Mesenchymal stem cell (in vitro differentiated cells and primary cell): ENCODE measurements around the gene FBXL7.

Experiments used
- DNase-seq: peaks from one replicate; pipeline ENCODE4 v3.0.0-alpha.2; 2013
- H2AFZ ChIP-seq: one replicate; pipeline ENCODE4 v1.6.1; 2013; ENCODE audit warnings: low read depth, mild to moderate bottlenecking, control low read depth, inconsistent platforms, low read length, moderate library complexity
- H2AK5ac ChIP-seq: 2 replicates; pipeline ENCODE4 v1.6.1; 2013; ENCODE audit warnings: low read length, moderate library complexity, mild to moderate bottlenecking, inconsistent platforms; ENCODE audit not compliant: severe bottlenecking
- H2BK120ac ChIP-seq: one replicate; pipeline ENCODE4 v1.6.1; 2013; ENCODE audit warnings: low read depth, mild to moderate bottlenecking, inconsistent platforms, low read length, moderate library complexity
- H2BK12ac ChIP-seq, 2 experiments: one replicate each; pipeline ENCODE4 v1.6.1; 2013; ENCODE audit warnings: inconsistent platforms in 2 of 2, low read length in 2 of 2, mild to moderate bottlenecking in 2 of 2, moderate library complexity in 2 of 2, control low read depth in 1 of 2
- H2BK15ac ChIP-seq: one replicate; pipeline ENCODE4 v1.6.1; 2013; ENCODE audit warnings: mild to moderate bottlenecking, low read depth, inconsistent platforms; ENCODE audit not compliant: poor library complexity, severe bottlenecking
- H2BK5ac ChIP-seq: 2 replicates; pipeline ENCODE4 v1.6.1; 2013; ENCODE audit warnings: low read depth, mild to moderate bottlenecking, low read length, control low read depth, inconsistent platforms; ENCODE audit not compliant: poor library complexity, severe bottlenecking
- H3K14ac ChIP-seq, 2 experiments: one replicate each; pipeline ENCODE4 v1.6.1; 2013; ENCODE audit warnings: inconsistent platforms in 2 of 2, low read length in 2 of 2, control low read depth in 1 of 2, mild to moderate bottlenecking in 1 of 2, moderate library complexity in 1 of 2
- H3K18ac ChIP-seq, 2 experiments: one replicate each; pipeline ENCODE4 v1.6.1; 2013; ENCODE audit warnings: inconsistent platforms in 2 of 2, low read length in 2 of 2, control low read depth in 1 of 2, low read depth in 1 of 2, mild to moderate bottlenecking in 1 of 2
- H3K23ac ChIP-seq, 2 experiments: one replicate each; pipeline ENCODE4 v1.6.1; 2013; ENCODE audit warnings: inconsistent platforms in 2 of 2, low read length in 2 of 2, mild to moderate bottlenecking in 2 of 2, moderate library complexity in 2 of 2, control low read depth in 1 of 2
- H3K27ac ChIP-seq: 2 replicates; pipeline ENCODE4 v1.5.1; 2013; ENCODE audit warnings: mild to moderate bottlenecking, moderate library complexity, low read length, control low read depth, inconsistent platforms; ENCODE audit not compliant: poor library complexity, severe bottlenecking
- H3K27me3 ChIP-seq, 2 experiments: 2 replicates each; pipeline versions ENCODE4 v1.6.1 to v1.7.0; 2013; ENCODE audit warnings: low read length in 2 of 2, mild to moderate bottlenecking in 2 of 2, moderate library complexity in 2 of 2, control low read depth in 1 of 2, inconsistent platforms in 1 of 2; ENCODE audit not compliant: control insufficient read depth in 1 of 2, insufficient read depth in 1 of 2
- H3K36me3 ChIP-seq, 2 experiments: 2 replicates each; pipeline versions ENCODE4 v1.6.1 to v1.7.0; 2013; ENCODE audit warnings: low read length in 2 of 2, control low read depth in 1 of 2, inconsistent platforms in 1 of 2, low read depth in 1 of 2, mild to moderate bottlenecking in 1 of 2; ENCODE audit not compliant: insufficient read depth in 2 of 2, control insufficient read depth in 1 of 2
- H3K4ac ChIP-seq, 2 experiments: one replicate each; pipeline ENCODE4 v1.6.1; 2013; ENCODE audit warnings: inconsistent platforms in 2 of 2, low read length in 2 of 2, mild to moderate bottlenecking in 2 of 2, moderate library complexity in 2 of 2, control low read depth in 1 of 2, low read depth in 1 of 2
- H3K4me1 ChIP-seq: 2 replicates; pipeline ENCODE4 v1.6.1; 2013; ENCODE audit warnings: low read depth, low read length, control low read depth; ENCODE audit not compliant: control insufficient read depth, insufficient read depth
- H3K4me2 ChIP-seq: 2 replicates; pipeline ENCODE4 v1.6.1; 2013; ENCODE audit warnings: low read length, mild to moderate bottlenecking, inconsistent platforms; ENCODE audit not compliant: poor library complexity, severe bottlenecking
- H3K4me3 ChIP-seq, 2 experiments: 2 replicates each; pipeline versions ENCODE4 v1.5.1 to v1.7.0; 2013; ENCODE audit warnings: low read length in 2 of 2, mild to moderate bottlenecking in 2 of 2, control low read depth in 1 of 2, low read depth in 1 of 2; ENCODE audit not compliant: insufficient read depth in 1 of 2
- H3K79me1 ChIP-seq: replicated peaks from 2 replicates; pipeline ENCODE4 v1.6.1; 2013; ENCODE audit warnings: mild to moderate bottlenecking, control low read depth, low read length, inconsistent platforms; ENCODE audit not compliant: poor library complexity, severe bottlenecking
- H3K9ac ChIP-seq: 2 replicates; pipeline ENCODE4 v1.7.0; 2013; ENCODE audit warnings: mild to moderate bottlenecking, low read length, moderate library complexity
- H3K9me3 ChIP-seq: 2 replicates; pipeline ENCODE4 v1.7.0; 2013; ENCODE audit warnings: mild to moderate bottlenecking, low read length; ENCODE audit not compliant: control insufficient read depth
- H4K8ac ChIP-seq: one replicate; pipeline ENCODE4 v1.6.1; 2013; ENCODE audit warnings: inconsistent platforms, mild to moderate bottlenecking, low read length, moderate library complexity
- H4K91ac ChIP-seq: one replicate; pipeline ENCODE4 v1.6.1; 2013; ENCODE audit warnings: mild to moderate bottlenecking, low read length, inconsistent platforms
- WGBS: methylation state at CpG from one replicate; pipeline ENCODE4 v1.1.7; 2013; ENCODE audit warnings: mixed read lengths; 5-methylcytosine and 5-hydroxymethylcytosine counted together

Gene FBXL7

GRCh38 chr5:15612915-15613635 lies 113.1 kb downstream of the FBXL7 start:
- Histone ChIP-seq H3K36me3 (no peaks in the 10 kb centered on the region), H3K18ac (no peak overlapping the region), H3K9ac (no peak overlapping the region), H3K27me3 (no peaks in the 10 kb centered on the region), H3K23ac (no peak overlapping the region), H2BK5ac (no peak overlapping the region), H3K79me1 (peaks cover 35% of the 10 kb centered on the region), H2BK120ac (no peak overlapping the region), H2AK5ac (no peak overlapping the region), H3K4me1 (no peaks in the 10 kb centered on the region), H3K27ac (no peak overlapping the region), H3K14ac (no peak overlapping the region), H3K4me3 (no peak overlapping the region), H2BK12ac (no peak overlapping the region), H3K4ac (no peak overlapping the region), H3K9me3 (no peaks in the 10 kb centered on the region), H2AFZ (no peak overlapping the region), H3K4me2 (no peak overlapping the region), H2BK15ac (no peak overlapping the region), H4K91ac (no peak overlapping the region), H4K8ac (no peak overlapping the region)
- WGBS: 79% methylated on average over 1 of the region's 1 CpG
- DNase-seq: no peak

DNA sequence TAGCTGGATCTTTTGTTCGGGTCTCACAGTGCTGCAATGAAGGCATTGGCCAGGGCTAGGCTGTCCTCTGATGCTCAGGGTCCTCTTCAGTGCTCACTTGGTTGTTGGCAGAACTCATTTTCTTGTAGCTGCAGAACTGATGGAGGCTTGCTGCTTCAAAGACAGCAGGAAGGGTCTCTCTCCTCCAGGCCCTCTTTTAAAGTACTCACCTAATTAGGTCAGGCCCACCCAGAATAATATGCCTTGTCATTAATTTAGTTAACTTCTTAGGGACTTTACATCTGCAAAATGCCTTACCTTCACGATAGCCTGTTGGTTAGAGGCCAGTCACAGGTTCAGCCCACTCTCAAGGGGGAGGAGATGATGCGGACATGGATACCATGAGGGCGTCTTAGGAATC lies 114.7 kb downstream of the FBXL7 start:
- no peak overlapping the region for H3K4ac ChIP-seq
- no peak overlapping the region for H4K91ac ChIP-seq
- no peak overlapping the region for H3K27ac ChIP-seq
- H2BK5ac ChIP-seq: no peak overlapping the region
- no peaks in the 10 kb centered on the region for H3K4me1 ChIP-seq
- no peak overlapping the region for H3K4me2 ChIP-seq
- H2AK5ac ChIP-seq: no peak overlapping the region
- H3K14ac ChIP-seq: no peak overlapping the region
- no peak overlapping the region for H2BK12ac ChIP-seq
- no peaks in the 10 kb centered on the region for H3K36me3 ChIP-seq
- over 99% methylated on average over 4 of the region's 4 CpGs for WGBS
- H3K27me3 ChIP-seq: no peaks in the 10 kb centered on the region
- H3K9ac ChIP-seq: no peak overlapping the region
- H3K23ac ChIP-seq: no peak overlapping the region
- H2BK15ac ChIP-seq: no peak overlapping the region
- no peak overlapping the region for H2BK120ac ChIP-seq
- no peak for DNase-seq
- no peak overlapping the region for H2AFZ ChIP-seq
- no peak overlapping the region for H3K4me3 ChIP-seq
- H4K8ac ChIP-seq: no peak overlapping the region
- H3K18ac ChIP-seq: no peak overlapping the region
- H3K9me3 ChIP-seq: no peaks in the 10 kb centered on the region
- H3K79me1 ChIP-seq: peaks cover 38% of the 10 kb centered on the region

DNA sequence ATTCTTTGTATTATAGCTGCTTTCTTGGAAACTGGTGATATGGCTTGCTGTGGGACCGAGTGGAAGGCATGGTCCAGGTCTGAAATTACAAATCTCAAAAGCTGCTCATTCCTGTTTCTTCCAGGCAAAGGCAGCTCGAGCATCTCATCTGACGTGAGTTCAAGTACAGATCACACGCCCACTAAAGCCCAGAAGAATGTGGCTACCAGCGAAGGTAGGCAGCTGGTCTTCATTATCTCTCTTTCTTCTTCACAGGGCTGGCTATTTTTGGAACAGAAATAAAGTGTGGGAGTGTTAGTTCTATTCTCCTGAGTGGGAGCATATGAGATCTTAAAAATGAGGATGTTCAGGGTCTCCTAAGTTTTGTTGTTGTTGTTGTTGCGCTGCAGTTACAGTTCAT lies 115.9 kb downstream of the FBXL7 start:
- no peaks in the 10 kb centered on the region for H3K36me3 ChIP-seq
- H3K14ac ChIP-seq: no peak overlapping the region
- H3K4me1 ChIP-seq: peaks cover 3% of the 10 kb centered on the region
- no peaks in the 10 kb centered on the region for H3K9me3 ChIP-seq
- no peak overlapping the region for H4K8ac ChIP-seq
- H2BK5ac ChIP-seq: no peak overlapping the region
- no peak overlapping the region for H2BK12ac ChIP-seq
- H3K4me2 ChIP-seq: no peak overlapping the region
- no peak overlapping the region for H3K9ac ChIP-seq
- no peaks in the 10 kb centered on the region for H3K27me3 ChIP-seq
- no peak for DNase-seq
- H3K4me3 ChIP-seq: no peak overlapping the region
- H4K91ac ChIP-seq: no peak overlapping the region
- no peak overlapping the region for H2BK15ac ChIP-seq
- 96% methylated on average over 6 of the region's 6 CpGs for WGBS
- no peak overlapping the region for H2AK5ac ChIP-seq
- H2AFZ ChIP-seq: no peak overlapping the region
- no peak overlapping the region for H2BK120ac ChIP-seq
- no peak overlapping the region for H3K23ac ChIP-seq
- no peak overlapping the region for H3K4ac ChIP-seq
- H3K79me1 ChIP-seq: peaks cover 34% of the 10 kb centered on the region
- no peak overlapping the region for H3K18ac ChIP-seq
- H3K27ac ChIP-seq: no peak overlapping the region

GRCh38 chr5:15618938-15619337 lies 119.0 kb downstream of the FBXL7 start:
- peaks cover 3% of the 10 kb centered on the region for H3K4me1 ChIP-seq
- H3K27ac ChIP-seq: no peak overlapping the region
- no peak overlapping the region for H3K14ac ChIP-seq
- WGBS: over 99% methylated on average over 10 of the region's 10 CpGs
- no peaks in the 10 kb centered on the region for H3K27me3 ChIP-seq
- peaks cover 23% of the 10 kb centered on the region for H3K79me1 ChIP-seq
- H2BK5ac ChIP-seq: no peak overlapping the region
- no peak overlapping the region for H2AFZ ChIP-seq
- H2BK120ac ChIP-seq: no peak overlapping the region
- H3K4me3 ChIP-seq: no peak overlapping the region
- H3K4ac ChIP-seq: no peak overlapping the region
- H3K9ac ChIP-seq: no peak overlapping the region
- DNase-seq: no peak
- no peaks in the 10 kb centered on the region for H3K36me3 ChIP-seq
- no peak overlapping the region for H2AK5ac ChIP-seq
- H2BK15ac ChIP-seq: no peak overlapping the region
- no peaks in the 10 kb centered on the region for H3K9me3 ChIP-seq
- no peak overlapping the region for H3K18ac ChIP-seq
- H4K8ac ChIP-seq: peak overlapping the region; percentile 30
- H4K91ac ChIP-seq: no peak overlapping the region
- H2BK12ac ChIP-seq: no peak overlapping the region
- no peak overlapping the region for H3K23ac ChIP-seq
- H3K4me2 ChIP-seq: no peak overlapping the region
